Stimulated activated CD8-positive, alpha-beta memory T cell treated with anti-CD3 and anti-CD28 coated beads, Interleukin-4, amount 100 ng/mL, for 4 hours (primary cell): Measurements from ENCODE around the gene UBXN10.
"Not testable (repeated sequence)": the region's sequence is repeated elsewhere in the genome, so short reads cannot be mapped to it uniquely, and the experiment has no call there.

ENCODE experiments used
- DNase-seq, 2 donors: peaks; one replicate each; pipeline ENCODE4 v3.0.0-alpha.2; 2020; ENCODE audit warnings: low read depth in 2 of 2, low spot score in 1 of 2

Gene UBXN10

GRCh38 chr1:20199403-20199802 lies 13.5 kb downstream of the UBXN10 start:
- DNase-seq = no peak

GRCh38 chr1:20199840-20200239 lies 13.9 kb downstream of the UBXN10 start:
- DNase-seq = no peak

- DNase-seq = no peak
Observed at GRCh38 chr1:20200966-20201365, 15.1 kb downstream of the UBXN10 start.

GRCh38 chr1:20202166-20202565 lies 16.3 kb downstream of the UBXN10 start:
- DNase-seq = no peak

- no peak for DNase-seq
Observed at GRCh38 chr1:20207546-20207945, 21.6 kb downstream of the UBXN10 start.

GRCh38 chr1:20209471-20209870 lies 23.6 kb downstream of the UBXN10 start:
- DNase-seq = no peak

GRCh38 chr1:20210736-20211460 lies 25.0 kb downstream of the UBXN10 start:
- DNase-seq = no peak

GRCh38 chr1:20211511-20211931 lies 25.6 kb downstream of the UBXN10 start:
- DNase-seq = no peak

- no peak for DNase-seq
Observed at GRCh38 chr1:20212085-20212684, 26.3 kb downstream of the UBXN10 start.

GRCh38 chr1:20212685-20213331 lies 26.9 kb downstream of the UBXN10 start:
- DNase-seq = peak; percentile 4

- DNase-seq = no peak
Observed at GRCh38 chr1:20215716-20216115, 29.8 kb downstream of the UBXN10 start.

GRCh38 chr1:20216574-20216973 lies 30.7 kb downstream of the UBXN10 start:
- no peak for DNase-seq

GRCh38 chr1:20219053-20219452 lies 33.2 kb downstream of the UBXN10 start:
- not testable (repeated sequence) for DNase-seq

- no peak for DNase-seq
Observed at GRCh38 chr1:20220036-20220435, 34.1 kb downstream of the UBXN10 start.

- no peak for DNase-seq
Observed at GRCh38 chr1:20223106-20223505, 37.2 kb downstream of the UBXN10 start.

- DNase-seq = no peak
Observed at GRCh38 chr1:20223551-20224419, 37.9 kb downstream of the UBXN10 start.

GRCh38 chr1:20224546-20224945 lies 38.6 kb downstream of the UBXN10 start:
- DNase-seq = no peak

GRCh38 chr1:20227704-20228103 lies 41.8 kb downstream of the UBXN10 start:
- DNase-seq = no peak

- no peak for DNase-seq
Observed at GRCh38 chr1:20228314-20228825, 42.5 kb downstream of the UBXN10 start.

GRCh38 chr1:20229171-20229570 lies 43.3 kb downstream of the UBXN10 start:
- DNase-seq = no peak

- not testable (repeated sequence) for DNase-seq
Observed at GRCh38 chr1:20232564-20232963, 46.7 kb downstream of the UBXN10 start.
